HL-60/S4 treated with phorbol 12-myristate 13-acetate at 8.2 ng/mL for 4 days and 3 days (cell line): ENCODE measurements around the gene TTLL3.
"Not testable (repeated sequence)": the region's sequence is repeated elsewhere in the genome, so short reads cannot be mapped to it uniquely, and the experiment has no call there.

ENCODE experiments used
- in situ Hi-C: fragments of 300-500 bp; cut with MboI; formaldehyde crosslinking; loops from 2 replicates; pipeline ENCODE4 v1.15.0; 2022; ENCODE audit warnings: low sequenced_read_pairs

Gene TTLL3

DNA sequence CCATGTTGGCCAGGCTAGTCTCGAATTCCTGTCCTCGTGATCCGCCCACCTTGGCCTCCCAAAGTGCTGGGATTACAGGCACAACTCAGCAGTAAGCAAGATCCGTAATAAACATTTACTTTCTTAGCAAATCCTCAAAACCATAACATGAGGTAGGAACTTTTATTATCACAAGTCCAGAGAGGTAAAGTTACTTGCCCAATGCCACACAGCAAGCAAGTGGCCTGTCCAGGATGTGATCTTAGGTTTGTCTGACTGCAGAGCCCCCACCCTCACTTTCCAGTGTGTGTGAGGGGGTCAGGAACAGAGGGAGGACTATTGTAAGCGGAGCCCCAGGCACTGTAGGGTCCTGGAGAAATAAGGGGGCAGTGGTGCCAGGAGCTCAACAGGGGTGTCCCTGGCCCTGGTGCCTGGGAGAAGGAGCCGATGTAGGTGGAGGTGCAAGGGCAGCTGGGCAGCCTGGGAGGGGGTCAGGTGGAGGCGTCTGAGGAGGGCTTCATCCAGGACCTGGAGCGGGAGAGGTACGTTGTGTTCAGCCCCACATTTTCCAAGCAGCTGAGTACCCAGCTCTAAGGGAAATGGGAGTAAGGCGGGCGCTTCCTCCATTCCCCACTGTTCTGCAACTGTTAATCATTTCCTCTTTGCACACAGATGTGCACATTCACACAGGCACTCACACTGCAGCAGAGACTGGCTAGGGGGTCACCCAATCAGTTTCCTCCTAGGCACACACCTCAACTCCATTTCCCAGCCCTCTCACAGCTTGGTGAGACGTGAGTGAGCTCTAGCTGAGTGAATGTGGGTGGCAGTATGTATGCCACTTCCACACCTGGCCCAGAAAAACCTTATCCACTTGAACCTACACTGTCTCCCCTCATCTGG lies 27.9 kb downstream of the TTLL3 start:
- in situ Hi-C loops, result no loop called here

DNA sequence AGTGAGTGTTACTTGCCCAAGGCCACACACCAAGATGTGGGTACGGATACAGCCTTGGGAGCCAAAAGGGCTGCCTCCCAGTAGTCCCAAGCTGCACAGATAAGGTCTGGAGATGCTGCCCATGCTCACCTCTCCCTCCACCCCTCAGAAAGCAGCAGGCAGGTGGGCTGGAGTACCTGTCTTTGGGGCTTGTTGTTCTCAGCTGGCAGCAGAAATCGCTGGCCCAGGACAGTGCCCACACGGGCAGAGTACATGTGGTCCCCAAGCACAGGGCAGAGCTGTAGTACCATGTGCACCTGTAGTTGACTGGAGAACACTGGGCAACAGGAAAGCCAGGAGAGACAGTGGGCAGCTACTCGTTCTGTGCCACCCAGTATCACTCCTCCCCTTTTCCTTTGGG lies 28.8 kb downstream of the TTLL3 start:
- in situ Hi-C loops, result no loop called here

DNA sequence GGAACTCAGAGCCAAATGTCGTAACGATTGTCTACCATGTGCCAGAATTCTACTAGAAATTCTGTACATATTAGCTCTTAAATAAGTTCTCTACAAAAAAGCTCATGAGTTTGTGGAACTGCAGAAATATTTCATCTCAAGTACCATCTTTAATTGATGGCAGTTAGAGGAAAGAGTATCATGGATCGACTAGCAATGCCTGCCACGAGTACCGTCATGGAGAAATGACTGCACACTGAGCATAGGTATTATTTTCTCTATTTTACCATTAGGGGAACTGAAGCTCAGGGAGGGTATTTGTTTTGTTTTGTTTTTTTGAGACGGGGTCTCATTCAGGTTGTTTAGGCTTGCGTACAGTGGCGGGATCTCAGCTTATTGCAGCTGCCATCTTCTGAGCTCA lies 31.0 kb downstream of the TTLL3 start:
- in situ Hi-C loops, result no loop called here

DNA sequence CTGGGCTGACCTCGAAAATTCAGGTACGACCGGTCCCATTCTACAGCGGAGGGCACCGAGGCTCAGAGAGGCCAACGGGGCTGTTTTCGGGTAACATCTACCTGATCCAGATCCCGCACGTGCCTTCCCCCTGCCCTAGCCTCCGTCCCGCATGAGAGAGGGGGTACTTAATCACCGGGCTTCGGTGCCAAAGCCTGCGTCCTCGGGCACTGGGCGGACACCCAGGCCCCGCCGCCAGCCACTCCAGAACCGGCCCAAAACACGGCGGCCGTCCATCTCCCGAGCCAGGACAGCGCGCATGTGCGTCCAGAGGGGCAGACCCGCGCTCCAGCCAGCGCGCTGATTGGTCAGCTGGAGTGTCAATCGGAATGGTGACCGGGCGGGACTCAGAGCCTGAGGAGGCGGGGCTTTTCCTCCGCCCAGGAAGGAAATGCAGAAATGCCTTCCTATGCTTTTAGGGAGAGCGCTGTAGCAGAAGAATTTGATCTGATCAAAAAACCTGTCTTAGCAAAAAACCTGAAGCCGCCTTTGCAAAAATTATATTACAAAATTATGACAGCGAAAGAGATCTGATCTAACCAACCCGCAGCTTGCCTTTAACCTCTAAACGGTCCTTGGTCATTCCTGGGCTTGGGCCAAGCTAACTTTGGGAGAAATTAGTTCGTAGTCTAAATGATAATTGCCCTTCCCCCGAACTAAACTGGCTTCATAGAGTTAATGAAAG lies 33.8 kb downstream of the TTLL3 start, which contains the start of gene RPUSD3:
Gene RPUSD3, minus strand, starts transcription at position 294 of the 724 bp plus-strand sequence. Its CDS starts 18 bp downstream, at position 276.
- in situ Hi-C loops, result no loop called here

DNA sequence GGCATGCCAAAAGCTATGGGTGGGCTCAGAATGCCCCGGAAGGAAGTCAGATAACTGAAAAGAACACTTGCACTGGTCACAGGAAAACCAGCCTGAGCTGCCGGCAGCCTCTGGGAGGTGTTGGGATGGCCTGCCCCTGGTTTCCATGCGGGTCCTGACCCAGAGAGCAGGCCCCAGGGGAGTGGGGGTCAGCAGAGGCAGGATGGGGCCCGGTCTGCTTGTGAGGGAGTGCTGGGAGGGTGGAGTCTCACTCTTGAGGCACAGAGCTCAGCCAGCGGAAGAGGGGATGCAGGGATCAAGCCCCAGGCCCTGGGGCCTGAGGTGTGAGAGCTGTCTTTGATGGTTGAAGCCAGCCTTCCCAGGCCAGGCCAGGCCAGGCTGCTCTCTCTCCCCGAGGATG lies 36.2 kb downstream of the TTLL3 start:
- in situ Hi-C loops, result no loop called here

DNA sequence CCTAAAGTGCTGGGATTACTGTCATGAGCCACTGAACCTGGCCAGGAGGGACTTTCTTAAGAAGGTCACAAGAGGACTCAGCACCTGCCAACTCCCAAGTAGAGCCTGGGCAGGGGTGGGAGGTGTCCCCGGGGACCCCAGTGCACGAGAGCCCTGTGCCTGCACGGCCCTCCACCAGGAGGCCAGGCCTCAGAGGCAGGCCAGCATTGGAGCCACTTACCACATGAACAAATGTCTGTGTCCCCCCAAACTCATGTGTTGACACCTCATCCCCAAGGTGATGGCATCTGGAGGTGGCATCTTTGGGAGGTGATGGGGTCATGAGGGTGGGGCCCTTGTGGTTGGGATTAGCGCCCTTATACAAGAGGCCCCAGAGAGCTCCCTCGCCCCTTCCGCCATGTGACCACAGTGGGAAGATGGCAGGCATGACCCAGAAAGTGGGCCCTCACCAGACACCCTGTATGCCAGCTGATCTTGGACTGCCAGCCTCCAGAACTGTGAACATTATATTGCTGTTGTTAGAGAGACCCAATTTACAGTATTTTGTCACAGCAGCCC lies 36.9 kb downstream of the TTLL3 start:
- in situ Hi-C loops, result no loop called here

DNA sequence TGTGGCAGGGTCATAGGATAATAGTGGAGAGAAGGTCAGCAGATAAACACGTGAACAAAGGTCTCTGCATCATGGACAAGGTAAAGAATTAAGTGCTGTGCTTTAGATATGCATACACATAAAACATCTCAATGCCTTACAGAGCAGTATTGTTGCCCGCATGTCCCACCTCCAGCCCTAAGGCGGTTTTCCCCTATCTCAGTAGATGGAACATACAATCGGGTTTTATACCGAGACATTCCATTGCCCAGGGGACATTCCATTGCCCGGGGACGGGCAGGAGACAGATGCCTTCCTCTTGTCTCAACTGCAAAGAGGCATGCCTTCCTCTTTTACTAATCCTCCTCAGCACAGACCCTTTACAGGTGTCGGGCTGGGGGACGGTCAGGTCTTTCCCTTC lies 37.8 kb downstream of the TTLL3 start:
- in situ Hi-C loops, result not testable (repeated sequence)

DNA sequence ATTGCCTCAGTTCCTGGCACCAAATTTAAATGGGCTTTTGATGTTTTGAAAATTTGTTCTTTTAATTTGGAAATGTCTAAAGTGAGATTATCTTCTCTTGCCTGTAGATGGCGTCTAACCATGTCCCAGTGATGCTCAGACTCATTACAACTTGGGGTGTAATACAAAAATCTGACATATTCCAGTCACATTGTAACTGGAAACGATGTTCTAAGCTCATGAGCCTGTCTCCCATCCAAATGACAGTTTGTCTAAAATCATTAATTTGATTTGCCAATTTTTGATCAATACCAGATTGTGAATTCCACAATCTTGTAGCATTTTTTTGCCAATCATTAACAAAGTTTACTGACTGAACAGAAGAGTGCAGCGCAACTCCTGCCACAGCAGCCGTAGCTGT lies 38.8 kb downstream of the TTLL3 start:
- in situ Hi-C loops, result not testable (repeated sequence)

DNA sequence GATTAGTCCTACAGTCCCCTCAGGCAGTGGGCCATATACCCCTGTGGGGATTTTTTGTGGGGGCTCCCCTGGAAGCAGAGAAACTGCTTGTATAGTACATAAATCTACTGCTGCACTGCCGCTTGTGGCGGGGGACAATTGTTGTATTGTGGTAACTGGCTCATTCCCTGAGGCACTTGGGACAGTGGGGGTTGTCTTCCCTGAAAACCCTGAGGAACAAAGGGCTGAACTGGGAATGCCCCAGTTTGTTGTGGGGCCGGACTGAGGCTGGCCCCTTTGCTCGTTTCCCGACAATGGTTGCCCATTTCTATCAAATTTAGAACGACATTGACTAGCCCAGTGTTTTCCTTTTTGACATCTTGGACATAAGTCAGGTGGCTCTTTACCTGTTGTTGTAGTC lies 41.3 kb downstream of the TTLL3 start:
- in situ Hi-C loops, result not testable (repeated sequence)

DNA sequence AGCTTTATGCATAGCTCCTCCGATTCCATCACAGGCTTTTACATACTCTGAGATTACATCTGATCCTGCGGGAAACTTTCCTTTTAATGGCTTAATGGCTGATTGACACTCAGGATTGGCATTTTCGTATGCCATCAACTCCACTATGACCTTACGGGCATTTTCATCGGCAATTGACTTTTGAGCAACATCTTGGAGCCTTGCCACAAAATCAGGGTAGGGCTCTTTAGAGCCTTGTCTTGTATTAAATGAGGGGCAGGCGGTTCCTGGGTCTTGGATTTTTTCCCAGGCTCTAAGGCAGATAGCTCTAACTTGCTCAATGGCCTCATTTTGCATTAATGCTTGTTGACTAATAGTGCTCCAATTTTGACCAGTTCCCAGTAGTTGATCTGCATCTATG lies 41.9 kb downstream of the TTLL3 start:
- in situ Hi-C loops, result not testable (repeated sequence)

DNA sequence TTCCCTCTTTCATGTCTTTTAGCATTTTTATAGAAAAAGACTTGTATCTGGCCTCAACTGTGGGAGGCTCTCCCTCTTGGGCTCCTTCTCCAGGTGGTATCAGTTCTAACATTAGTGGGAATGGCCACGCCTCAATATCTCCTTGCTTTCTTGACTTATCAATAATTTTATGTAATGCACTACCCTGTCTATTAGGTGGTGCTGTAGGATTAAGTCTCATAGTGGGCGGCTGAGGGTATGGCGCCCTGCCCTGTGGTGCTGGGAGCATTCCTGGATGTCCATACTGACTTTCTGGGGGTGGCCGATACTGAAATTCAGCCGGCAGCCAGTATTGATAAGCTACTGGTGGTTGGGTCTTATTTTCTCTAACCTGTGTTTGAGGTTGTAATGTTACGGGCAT lies 42.5 kb downstream of the TTLL3 start:
- in situ Hi-C loops, result no loop called here

DNA sequence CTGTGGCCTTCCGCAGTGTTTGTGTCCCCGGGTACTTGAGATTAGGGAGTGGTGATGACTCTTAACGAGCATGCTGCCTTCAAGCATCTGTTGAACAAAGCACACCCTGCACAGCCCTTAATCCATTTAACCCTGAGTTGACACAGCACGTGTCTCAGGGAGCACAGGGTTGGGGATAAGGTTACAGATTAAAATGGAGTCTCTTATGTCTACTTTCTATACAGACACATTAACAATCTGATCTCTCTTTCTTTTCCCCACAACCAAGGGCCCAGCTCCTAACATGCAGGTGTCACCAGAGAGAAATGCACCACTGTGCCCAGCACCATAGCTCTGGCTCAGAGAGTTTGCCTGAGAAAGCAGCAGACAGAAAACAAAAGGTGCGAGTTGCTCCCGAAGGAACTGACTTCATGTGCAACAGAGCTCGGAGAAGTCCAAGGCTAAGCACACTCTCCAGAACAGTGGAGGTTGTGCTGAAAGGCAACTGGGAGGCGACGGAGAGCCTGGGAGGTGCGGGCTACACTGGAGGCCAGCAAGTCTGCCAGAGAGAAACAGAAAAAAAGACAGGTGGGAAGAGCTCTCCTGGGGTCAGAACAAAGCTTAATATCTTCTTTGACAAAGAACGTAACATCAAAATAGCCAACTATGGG lies 44.4 kb downstream of the TTLL3 start:
- in situ Hi-C loops, result not testable (repeated sequence)

DNA sequence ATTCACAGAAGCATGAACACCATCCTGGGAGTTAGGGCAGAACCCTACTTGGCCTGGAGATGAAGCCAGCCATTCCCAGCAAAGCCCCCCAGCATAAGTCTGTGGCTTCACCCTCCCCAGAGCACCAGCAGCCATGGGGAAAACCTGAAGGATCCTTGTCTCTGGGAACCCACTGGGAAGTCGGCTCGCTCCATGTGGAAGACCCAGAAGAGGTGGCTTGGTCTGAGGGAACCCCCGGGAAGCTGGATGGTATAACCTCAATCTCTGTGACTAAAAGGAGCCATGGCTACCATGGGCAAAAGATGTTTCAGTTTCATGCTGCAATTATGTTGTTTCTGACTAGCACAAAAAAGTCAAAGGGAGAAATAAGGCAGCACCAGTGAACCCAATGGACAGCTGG lies 45.5 kb downstream of the TTLL3 start:
- in situ Hi-C loops, result no loop called here

DNA sequence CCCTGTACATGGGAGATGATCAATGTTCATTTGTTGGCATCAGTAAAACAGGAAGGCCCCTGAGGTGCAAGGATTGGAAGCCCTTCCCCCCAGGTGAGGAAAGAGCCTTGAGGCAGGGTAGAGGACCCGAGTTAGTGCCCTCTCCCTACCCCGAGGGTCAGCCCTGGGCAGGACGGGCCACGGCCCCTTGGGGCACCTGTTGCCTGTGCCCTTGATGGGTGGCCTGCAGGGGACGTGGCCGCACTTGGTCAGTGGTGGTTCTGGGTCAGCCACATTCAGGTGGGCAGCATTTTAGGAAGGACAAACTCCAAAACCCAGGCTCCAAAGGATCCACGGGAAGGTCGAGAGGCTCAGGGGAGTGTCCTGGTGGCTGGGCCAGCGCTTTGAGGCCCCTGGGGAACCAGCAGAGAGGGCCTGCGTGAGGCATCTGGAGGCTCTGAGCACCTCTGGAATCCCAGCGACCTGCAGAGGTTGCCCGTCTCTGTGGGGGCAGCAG lies 49.5 kb downstream of the TTLL3 start:
- in situ Hi-C loops, result no loop called here

DNA sequence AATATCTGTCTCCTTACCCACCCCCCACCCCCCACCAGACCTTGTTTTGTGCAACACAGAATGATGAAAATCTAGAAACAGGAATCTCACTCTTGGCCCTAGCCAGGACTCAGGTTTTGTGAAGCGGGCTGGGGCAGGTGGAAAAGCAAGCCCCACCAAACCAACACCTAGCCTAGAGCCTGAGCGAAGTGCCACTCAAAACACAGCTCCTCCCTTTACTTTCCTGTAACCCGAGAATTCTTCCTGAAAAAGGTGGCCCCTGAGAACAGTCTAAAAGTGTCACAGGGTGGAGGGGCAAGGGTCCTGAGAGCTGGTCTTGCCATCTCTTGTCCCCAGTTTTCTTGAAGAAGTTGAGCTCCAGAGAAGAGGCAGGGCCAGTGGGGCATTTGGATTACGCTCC lies 51.1 kb downstream of the TTLL3 start:
- in situ Hi-C loops, result no loop called here

DNA sequence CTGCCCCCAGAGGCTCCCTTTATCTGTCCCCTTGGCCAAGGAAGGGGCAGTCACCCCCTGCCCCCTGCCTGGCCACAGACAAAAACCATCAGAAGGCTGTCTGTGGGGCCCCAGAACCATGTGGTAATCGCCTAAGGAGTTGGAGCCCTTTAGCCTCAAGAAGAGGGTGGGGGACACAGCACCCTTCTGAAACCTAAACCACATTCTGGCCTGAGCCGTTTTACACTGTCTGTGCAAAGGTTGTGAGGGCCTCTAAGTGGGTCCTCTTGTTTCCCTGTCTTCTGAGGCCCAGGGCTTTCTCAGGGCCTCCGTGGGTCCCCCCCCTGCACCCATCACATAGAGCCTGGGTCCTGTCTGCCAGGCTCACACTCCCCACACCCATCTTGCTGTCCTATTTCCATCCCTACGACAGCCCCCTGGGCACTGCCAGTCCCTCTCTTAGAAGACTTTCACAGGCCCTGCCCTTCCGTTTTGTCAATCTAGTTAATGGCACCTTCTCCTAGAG lies 51.6 kb downstream of the TTLL3 start:
- in situ Hi-C loops, result no loop called here

DNA sequence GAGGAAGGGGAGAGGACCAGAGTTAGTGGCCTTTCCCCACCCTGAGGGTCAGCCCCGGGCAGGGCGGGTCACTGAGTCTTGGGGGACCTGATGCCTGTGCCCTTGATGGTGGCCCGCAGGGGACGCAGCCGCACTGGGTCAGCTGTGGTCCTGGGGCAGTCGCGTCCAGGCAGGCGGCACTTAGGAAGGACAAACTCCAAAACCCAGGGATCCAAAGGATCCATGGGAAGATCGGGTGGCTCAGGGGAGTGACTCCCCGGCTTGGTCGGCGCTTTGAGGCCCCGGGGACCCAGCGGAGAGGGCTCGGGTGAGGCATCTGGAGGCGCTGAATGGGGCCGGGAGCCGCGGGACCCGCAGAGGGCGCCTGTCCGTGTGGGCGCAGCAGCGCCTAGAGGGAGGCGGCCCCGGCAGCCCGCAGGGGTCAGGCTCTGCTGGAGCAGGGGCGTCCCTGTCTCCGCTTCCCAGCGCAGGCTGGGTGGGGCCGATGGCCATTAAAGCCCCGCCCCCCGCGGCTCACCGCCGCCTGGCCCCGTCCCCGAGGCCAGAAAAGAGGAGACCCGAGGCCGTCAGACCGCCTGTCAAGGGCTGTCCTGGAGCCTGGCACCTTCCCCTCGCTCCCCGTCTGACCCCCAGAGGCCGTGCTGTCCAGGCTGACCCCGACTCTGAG lies 52.5 kb downstream of the TTLL3 start:
- in situ Hi-C loops, result no loop called here

DNA sequence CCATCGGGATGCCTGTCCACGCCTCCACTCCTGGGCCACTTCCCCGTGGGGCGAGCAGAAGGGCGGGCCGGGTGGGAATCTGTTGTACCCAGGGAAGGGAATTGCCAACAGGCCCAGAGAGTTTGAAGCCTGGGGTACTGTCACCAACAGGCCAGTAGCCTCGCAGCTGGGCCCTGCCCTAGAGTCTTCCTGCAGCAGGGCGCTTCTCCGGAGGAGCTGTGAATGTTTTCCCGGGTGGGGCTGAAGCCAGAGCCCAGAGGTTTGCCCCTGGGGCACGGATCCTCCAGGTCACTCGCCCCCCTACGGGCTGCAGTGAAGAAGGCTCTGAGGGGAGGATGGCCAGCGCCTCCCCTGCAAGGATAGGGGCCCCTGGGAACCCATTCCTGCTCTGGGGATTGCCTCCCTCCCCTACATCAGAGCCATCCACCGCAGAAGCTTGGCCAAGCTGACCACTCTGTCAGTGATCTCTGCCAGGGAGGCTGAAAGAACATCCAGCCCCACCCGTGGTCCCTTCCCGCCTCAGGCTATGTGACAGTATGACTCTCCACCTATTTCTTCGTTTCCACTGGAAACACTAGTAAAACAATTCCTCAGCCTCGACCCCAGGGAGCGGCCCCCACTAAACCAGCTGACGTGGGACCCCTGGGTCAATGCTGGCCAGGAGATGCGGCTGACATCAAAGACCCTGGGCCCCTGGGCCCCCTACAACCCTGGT lies 53.2 kb downstream of the TTLL3 start:
- in situ Hi-C loops, result no loop called here

DNA sequence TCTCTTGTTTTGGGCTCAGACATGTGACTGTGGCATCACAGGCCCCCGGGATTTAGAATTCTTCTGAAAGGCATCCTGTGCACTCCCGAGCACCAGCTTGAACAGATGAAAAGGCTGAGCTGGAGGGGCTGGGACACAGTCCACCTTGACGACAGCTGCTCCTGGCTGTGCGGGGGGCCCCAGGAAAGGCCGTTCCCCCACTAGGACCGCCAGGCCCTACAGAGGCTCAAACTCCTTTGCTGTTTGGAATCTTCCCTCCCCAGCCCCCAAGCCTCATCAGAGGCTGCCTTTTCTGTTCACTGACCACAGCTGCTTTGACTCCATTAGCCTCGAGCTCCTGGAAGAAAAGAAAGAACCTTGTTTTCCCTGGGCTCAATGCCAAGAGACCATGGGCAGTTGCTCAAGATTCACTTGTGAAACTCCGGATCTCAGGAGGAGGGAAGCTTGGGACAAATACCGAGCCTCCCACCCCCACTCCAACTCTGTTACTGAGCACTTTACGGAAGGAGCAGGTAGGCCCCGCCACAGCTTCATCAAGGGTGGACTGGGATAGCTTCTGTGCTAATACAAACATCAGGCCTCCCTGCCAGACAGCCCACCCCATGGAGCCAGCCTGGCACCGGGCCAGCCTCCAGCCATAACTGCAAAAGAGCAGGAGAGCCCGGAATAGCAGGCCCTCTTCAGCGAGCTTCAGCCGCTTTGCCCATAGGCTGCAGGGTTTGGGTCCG lies 54.3 kb downstream of the TTLL3 start:
- in situ Hi-C loops, result no loop called here
